Cardiac fibroblast (primary cell): ENCODE results near the gene CNGA1.

Experiments used
- DNase-seq, 2 donors: peaks; one replicate each; pipeline versions ENCODE4 v3.0.0 to v3.0.0-alpha.2; 2010; ENCODE audit warnings: low read depth in 2 of 2
- H3K4me3 ChIP-seq, 2 donors: replicated peaks in 1 of 2; 1 replicate in 1 of 2; 2 replicates in 1 of 2; pipeline ENCODE4 v1.5.1; 2011; ENCODE audit warnings: low read depth in 2 of 2, low read length in 2 of 2, mild to moderate bottlenecking in 2 of 2, moderate library complexity in 1 of 2
- TF ChIP-seq, protein P1 (sequence below): IDR thresholded peaks from one replicate; pipeline ENCODE4 v1.5.1; 2011; ENCODE audit warnings: low read depth, mild to moderate bottlenecking, low read length, inconsistent platforms

Gene CNGA1

DNA sequence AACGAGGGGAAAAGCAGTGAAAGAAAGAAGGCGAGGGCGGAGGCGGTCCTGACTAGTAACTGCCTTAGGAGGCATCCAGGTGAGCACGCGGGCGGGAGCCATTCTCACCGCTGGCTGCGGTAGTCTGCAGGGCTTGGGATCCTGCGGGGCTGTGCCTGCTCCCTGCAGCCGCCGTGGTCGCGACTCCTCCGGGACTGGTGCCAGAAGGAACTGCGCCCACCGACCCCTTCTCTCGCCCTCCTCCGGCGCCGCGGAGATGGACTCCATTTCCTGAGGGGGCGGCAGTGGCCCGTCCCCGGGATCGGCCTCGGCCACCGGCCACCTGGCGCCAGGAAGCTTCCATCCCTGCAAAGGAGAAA, 102.6 kb downstream of the CNGA1 start:
- H3K4me3 ChIP-seq: peak overlapping the region; percentile 88 to 94
- DNase-seq: peak in 1 of 2 donors; percentile 1
- TF ChIP-seq, protein P1, sequence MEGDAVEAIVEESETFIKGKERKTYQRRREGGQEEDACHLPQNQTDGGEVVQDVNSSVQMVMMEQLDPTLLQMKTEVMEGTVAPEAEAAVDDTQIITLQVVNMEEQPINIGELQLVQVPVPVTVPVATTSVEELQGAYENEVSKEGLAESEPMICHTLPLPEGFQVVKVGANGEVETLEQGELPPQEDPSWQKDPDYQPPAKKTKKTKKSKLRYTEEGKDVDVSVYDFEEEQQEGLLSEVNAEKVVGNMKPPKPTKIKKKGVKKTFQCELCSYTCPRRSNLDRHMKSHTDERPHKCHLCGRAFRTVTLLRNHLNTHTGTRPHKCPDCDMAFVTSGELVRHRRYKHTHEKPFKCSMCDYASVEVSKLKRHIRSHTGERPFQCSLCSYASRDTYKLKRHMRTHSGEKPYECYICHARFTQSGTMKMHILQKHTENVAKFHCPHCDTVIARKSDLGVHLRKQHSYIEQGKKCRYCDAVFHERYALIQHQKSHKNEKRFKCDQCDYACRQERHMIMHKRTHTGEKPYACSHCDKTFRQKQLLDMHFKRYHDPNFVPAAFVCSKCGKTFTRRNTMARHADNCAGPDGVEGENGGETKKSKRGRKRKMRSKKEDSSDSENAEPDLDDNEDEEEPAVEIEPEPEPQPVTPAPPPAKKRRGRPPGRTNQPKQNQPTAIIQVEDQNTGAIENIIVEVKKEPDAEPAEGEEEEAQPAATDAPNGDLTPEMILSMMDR: no peak

- peak overlapping the region; percentile 88 to 94 for H3K4me3 ChIP-seq
- TF ChIP-seq, protein P1: no peak
- DNase-seq: peak; percentile 21 to 43
Measured at GRCh38 chr4:47913330-47913729, 103.2 kb downstream of the CNGA1 start.

DNA sequence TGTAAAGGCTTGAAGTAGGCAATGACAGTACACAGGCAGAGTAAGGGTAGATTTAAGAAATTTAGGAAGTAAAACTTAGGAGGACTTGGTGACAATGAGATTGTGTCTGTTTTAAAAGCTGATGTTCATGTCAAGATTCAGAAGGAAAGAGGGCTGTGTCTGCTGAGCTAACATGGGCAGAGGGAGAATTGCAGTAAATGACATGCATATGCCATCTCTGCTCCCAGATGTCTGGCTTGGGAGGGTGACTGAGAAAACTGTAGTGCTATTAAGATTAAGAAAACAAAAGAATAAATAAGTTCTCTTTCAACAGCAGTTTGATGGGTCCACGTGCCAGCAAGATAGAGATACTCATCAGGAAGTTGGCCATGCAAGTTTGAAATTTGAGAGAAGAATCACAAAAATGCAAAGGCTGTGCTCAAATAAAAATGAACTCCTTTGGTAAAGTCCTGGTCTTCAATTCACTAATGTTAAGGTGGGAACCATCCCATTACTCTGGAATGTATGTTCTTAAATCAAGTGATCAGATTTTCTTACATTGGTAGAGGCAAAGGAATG, 109.3 kb downstream of the CNGA1 start:
- TF ChIP-seq, protein P1: no peak
- peak in 1 of 2 donors; percentile 9 for DNase-seq

GRCh38 chr4:47899639-47900038, 116.8 kb downstream of the CNGA1 start:
- no peak for DNase-seq
- no peak overlapping the region for H3K4me3 ChIP-seq
- TF ChIP-seq, protein P1: no peak

More for the DNA sequence above, 109.3 kb downstream of the CNGA1 start:
- H3K4me3 ChIP-seq: no peak overlapping the region

DNA sequence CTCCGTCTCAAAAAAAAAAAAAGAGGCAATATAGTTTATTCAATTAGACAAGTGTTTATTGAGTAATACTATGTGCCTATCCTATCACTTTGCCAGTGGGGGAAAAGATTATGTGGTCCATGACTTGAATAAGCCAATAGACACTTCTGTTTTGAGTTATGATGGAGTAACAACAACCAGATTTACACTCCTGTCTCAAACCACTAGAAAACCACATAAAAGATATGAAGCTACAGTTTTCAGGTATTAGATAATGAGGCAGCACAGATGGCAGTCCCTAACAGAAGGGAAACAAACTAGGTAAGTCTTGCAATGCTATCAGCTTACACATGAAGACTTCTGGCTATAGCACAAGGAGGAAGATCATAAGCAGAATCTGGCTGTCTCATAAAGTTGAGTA, 124.6 kb downstream of the CNGA1 start:
- no peak for DNase-seq
- TF ChIP-seq, protein P1: no peak
- H3K4me3 ChIP-seq: no peak overlapping the region
